Measurements from ENCODE around the gene MFAP4.

MFAP4 gene

GRCh38 chr17:19363114-19363438 is 23.9 kb downstream of the MFAP4 start:
- peak overlapping the region; percentile 69 for H3K4me3 ChIP-seq (ENCODE audit: low read depth, low read length)
- DNase-seq (ENCODE audit: low read depth) = no peak
- peak; percentile 3 for TF ChIP-seq CTCF (IDR thresholded peaks at IDR 0.05; ENCODE audit: low read depth, low read length, missing control alignments)
- in situ Hi-C loops (cut with HindIII; ENCODE audit: low sequenced_read_pairs) = loop anchor here (5.0 to 10.0 kb wide), 4 partner anchors 69 to 399 kb away; no protein-coding TSS in a partner anchor

GRCh38 chr17:19362277-19363113 is 24.5 kb downstream of the MFAP4 start, which contains the start of gene B9D1:
B9D1 (minus strand) TSS chr17:19362723; CDS start chr17:19362569, 154 bp downstream.
- TF ChIP-seq CTCF (IDR thresholded peaks at IDR 0.05; ENCODE audit: low read depth, low read length, missing control alignments) = peak; percentile 68
- DNase-seq (ENCODE audit: low read depth) = peak; percentile 69
- in situ Hi-C loops (cut with HindIII; ENCODE audit: low sequenced_read_pairs) = loop anchor here (5.0 to 10.0 kb wide), 4 partner anchors 70 to 400 kb away; no protein-coding TSS in a partner anchor
- peak within 1 kb of the TSS; percentile 69 for H3K4me3 ChIP-seq (ENCODE audit: low read depth, low read length)

GRCh38 chr17:19361944-19362276 is 25.1 kb downstream of the MFAP4 start:
- in situ Hi-C loops (cut with HindIII; ENCODE audit: low sequenced_read_pairs) = loop anchor here (5.0 to 10.0 kb wide), 4 partner anchors 70 to 400 kb away; no protein-coding TSS in a partner anchor
- no peak for DNase-seq (ENCODE audit: low read depth)
- no peak for TF ChIP-seq CTCF (IDR thresholded peaks at IDR 0.05; ENCODE audit: low read depth, low read length, missing control alignments)
- peak overlapping the region; percentile 69 for H3K4me3 ChIP-seq (ENCODE audit: low read depth, low read length)

GRCh38 chr17:19361326-19361725 is 25.7 kb downstream of the MFAP4 start:
- no peak for DNase-seq (ENCODE audit: low read depth)
- TF ChIP-seq CTCF (IDR thresholded peaks at IDR 0.05; ENCODE audit: low read depth, low read length, missing control alignments) = no peak
- no peak overlapping the region for H3K4me3 ChIP-seq (ENCODE audit: low read depth, low read length)
- in situ Hi-C loops (cut with HindIII; ENCODE audit: low sequenced_read_pairs) = loop anchor here (5.0 to 10.0 kb wide), 4 partner anchors 71 to 401 kb away; no protein-coding TSS in a partner anchor

- in situ Hi-C loops (cut with HindIII; ENCODE audit: low sequenced_read_pairs) = loop anchor here (5.0 to 10.0 kb wide), 4 partner anchors 72 to 402 kb away; no protein-coding TSS in a partner anchor
- H3K4me3 ChIP-seq (ENCODE audit: low read depth, low read length) = no peak overlapping the region
- no peak for TF ChIP-seq CTCF (IDR thresholded peaks at IDR 0.05; ENCODE audit: low read depth, low read length, missing control alignments)
- DNase-seq (ENCODE audit: low read depth) = no peak
Measured at GRCh38 chr17:19360772-19361171, 26.2 kb downstream of the MFAP4 start.

GRCh38 chr17:19359856-19360255 is 27.1 kb downstream of the MFAP4 start:
- TF ChIP-seq CTCF (IDR thresholded peaks at IDR 0.05; ENCODE audit: low read depth, low read length, missing control alignments) = no peak
- in situ Hi-C loops (cut with HindIII; ENCODE audit: low sequenced_read_pairs) = loop anchor here (5.0 to 10.0 kb wide), 4 partner anchors 72 to 402 kb away; no protein-coding TSS in a partner anchor

More at GRCh38 chr17:19359856-19360255, 27.1 kb downstream of the MFAP4 start:
- no peak for DNase-seq (ENCODE audit: low read depth)
- no peak overlapping the region for H3K4me3 ChIP-seq (ENCODE audit: low read depth, low read length)

Data from astrocyte of the cerebellum (primary cell).